ENCODE data around the gene ADAMTSL1. TPM values are rescaled to one million over a fixed set of nuclear protein-coding genes. Genes with fewer than 3 reads are reported as not detected.

ADAMTSL1 gene
- total RNA-seq, 1 experiment from 2014 or later, result 1.2 TPM

GRCh38 chr9:18788256-18788655, 314.3 kb downstream of the ADAMTSL1 start:
- no peak overlapping the region for H2BK5ac ChIP-seq (ENCODE audit: insufficient read length, low read length)

More at GRCh38 chr9:18788256-18788655, 314.3 kb downstream of the ADAMTSL1 start:
- H2BK20ac ChIP-seq (ENCODE audit: low read depth, low read length, poor library complexity, severe bottlenecking), result no peak overlapping the region
- Mint-ChIP-seq H3K36me3 (ENCODE audit: insufficient read depth in 1 of 3, low read depth in 3 of 3) (no peaks in the 10 kb centered on the region), H3K27ac (no peak overlapping the region), H3K9me3 (no peaks in the 10 kb centered on the region), H3K4me1 (0 out of 4 replicates have a peak, but pooled peaks cover 0 to 2% of the 10 kb centered on the region in 2 experiments), H3K4me3 (no peak overlapping the region), H3K27me3 (ENCODE audit: low read depth) (no peaks in the 10 kb centered on the region)
- no peak overlapping the region for H2AFZ ChIP-seq (ENCODE audit: low read length)
- no peak overlapping the region for H4K8ac ChIP-seq (replicated peaks; ENCODE audit: insufficient read length, low read depth, low read length)
- no peaks in the 10 kb centered on the region for H3K27me3 ChIP-seq (ENCODE audit: insufficient read depth, low read length)
- no peak overlapping the region for H3T11ph ChIP-seq (ENCODE audit: low read length)
- H2BK12ac ChIP-seq (ENCODE audit: insufficient read length, low read depth, low read length), result no peak overlapping the region
- no peak for TF ChIP-seq CTCF (conservative IDR thresholded peaks at IDR 0.05)
- H3K18ac ChIP-seq (ENCODE audit: insufficient read length, low read depth, low read length), result no peak overlapping the region
- no peak overlapping the region for H3K4ac ChIP-seq (ENCODE audit: low read depth, low read length)
- WGBS (ENCODE audit: extremely low coverage, insufficient read length, low lambda C conversion rate), result no CpG with 5 or more reads among the region's 10 CpGs
- H3K9ac ChIP-seq (ENCODE audit: extremely low read depth, insufficient read length, low read length), result no peak overlapping the region
- H3K27ac ChIP-seq (ENCODE audit: insufficient read length, low read depth, low read length), result no peak overlapping the region
- no peaks in the 10 kb centered on the region for H3K79me1 ChIP-seq (ENCODE audit: insufficient read depth, low read depth, low read length, poor library complexity, severe bottlenecking)
- H3K23ac ChIP-seq (ENCODE audit: insufficient read length, low read depth, low read length), result no peak overlapping the region
- H2BK15ac ChIP-seq (ENCODE audit: low read depth, low read length), result no peak overlapping the region
- H4K91ac ChIP-seq (ENCODE audit: insufficient read length, low read depth, low read length), result no peak overlapping the region
- no peaks in the 10 kb centered on the region for H4K20me1 ChIP-seq (ENCODE audit: control insufficient read depth, insufficient read depth, insufficient read length)
- DNase-seq, result no peak
- H3K79me2 ChIP-seq (ENCODE audit: insufficient read depth, low read length), result no peaks in the 10 kb centered on the region
- no peak overlapping the region for H3K14ac ChIP-seq (ENCODE audit: insufficient read depth, low read length)
- H3K4me2 ChIP-seq (ENCODE audit: insufficient read depth, insufficient read length, low read length), result no peak overlapping the region
- no peak overlapping the region for H4K5ac ChIP-seq (ENCODE audit: insufficient read length, low read depth, low read length)
- no peak overlapping the region for H2AK5ac ChIP-seq (ENCODE audit: insufficient read length, low read length)
- no peaks in the 10 kb centered on the region for H3K9me3 ChIP-seq (ENCODE audit: control insufficient read depth, low read depth, low read length)
- no peak overlapping the region for H2BK120ac ChIP-seq (ENCODE audit: low read depth, low read length, poor library complexity, severe bottlenecking)
- H3K4me1 ChIP-seq (ENCODE audit: insufficient read depth, low read length), result no peaks in the 10 kb centered on the region
- no peaks in the 10 kb centered on the region for H3K23me2 ChIP-seq (ENCODE audit: insufficient read length, low read depth, low read length, poor library complexity, severe bottlenecking)
- no peak overlapping the region for H3K56ac ChIP-seq (ENCODE audit: insufficient read length, low read depth, low read length)

Measured in H9 (cell line).